A549 (cell line): ENCODE measurements around the gene FBXO24. TPM values are rescaled to one million over a fixed set of nuclear protein-coding genes. Genes with fewer than 3 reads are reported as not detected.

Experiments
- ATAC-seq, 2 experiments: fragments of 200-7000 bp in 1 of 2; fragments of >200 bp in 1 of 2; cut with Nextera tagmentation in 1 of 2; cut with Tn5 transposase in 1 of 2; 3 replicates each; pipeline versions ENCODE4 v1.8.0 to v1.9.1; 2018 to 2020; ENCODE audit warnings: mild to moderate bottlenecking in 1 of 2, moderate library complexity in 1 of 2
- CTCF ChIA-PET: fragments of 300-600 bp; sonication (Branson Sonifier 250); formaldehyde crosslinking; extraction: SDS; loops from one replicate; lab custom pipeline; 2021; ENCODE audit warnings: antibody characterized with exemption, inconsistent platforms; lab: Yijun Ruan, JAX
- POLR2A ChIA-PET: fragments of 350-600 bp; formaldehyde crosslinking; extraction: SDS; loops from one replicate; lab custom pipeline; 2021; ENCODE audit warnings: antibody characterized with exemption, inconsistent platforms; lab: Yijun Ruan, JAX
- DNase-seq, 2 experiments: peaks; one replicate each; pipeline versions ENCODE4 v3.0.0 to v3.0.0-alpha.2; 2011 to 2016; ENCODE audit warnings: low read depth in 1 of 2, low spot score in 1 of 2
- FAIRE-seq: peaks from 2 replicates; lab custom pipeline; 2011; peaks lifted over from hg19 to GRCh38; lab: Jason Lieb, UNC
- H3K27ac ChIP-seq, 2 experiments: fragments of >200 bp; sonication (Bioruptor Twin); formaldehyde crosslinking; 3 replicates each; pipeline ENCODE4 v1.5.1; 2016 to 2017
- H3K4me1 ChIP-seq: fragments of >200 bp; sonication (Bioruptor Twin); formaldehyde crosslinking; 3 replicates; pipeline ENCODE4 v1.6.1; 2016
- H3K4me2 ChIP-seq: fragments of >200 bp; sonication (Bioruptor Twin); formaldehyde crosslinking; 3 replicates; pipeline ENCODE4 v1.6.1; 2016
- H3K4me3 ChIP-seq: fragments of >200 bp; sonication (Bioruptor Twin); formaldehyde crosslinking; 3 replicates; pipeline ENCODE4 v1.5.1; 2016
- H3K9me3 ChIP-seq: fragments of >200 bp; sonication (Bioruptor Twin); formaldehyde crosslinking; 3 replicates; pipeline ENCODE4 v1.6.1; 2016
- BCL3 ChIP-seq: fragments of >200 bp; sonication (Bioruptor Twin); formaldehyde crosslinking; IDR thresholded peaks from 3 replicates; pipeline ENCODE4 v1.6.1; 2016
- BHLHE40 ChIP-seq: IDR thresholded peaks from 2 replicates; pipeline ENCODE4 v1.6.1; 2012; ENCODE audit warnings: low read depth, low read length, inconsistent platforms
- CBX2 ChIP-seq: fragments of 200-600 bp; sonication (generic); IDR thresholded peaks from 2 replicates; pipeline ENCODE4 v1.6.1; 2016; ENCODE audit warnings: low read depth, mild to moderate bottlenecking, borderline replicate concordance
- CHD2 ChIP-seq: fragments of 150-350 bp; IDR thresholded peaks from 2 replicates; pipeline ENCODE4 v1.6.1; 2014; ENCODE audit warnings: low read length; ENCODE audit not compliant: partially characterized antibody
- CHD4 ChIP-seq: fragments of 200-600 bp; sonication (generic); IDR thresholded peaks from 2 replicates; pipeline ENCODE4 v1.6.1; 2016; ENCODE audit warnings: antibody characterized with exemption, mild to moderate bottlenecking, borderline replicate concordance
- CTCF ChIP-seq: fragments of >200 bp; sonication (Bioruptor Twin); formaldehyde crosslinking; IDR thresholded peaks from 3 replicates; pipeline ENCODE4 v1.5.1; 2016
- E2F6 ChIP-seq: IDR thresholded peaks from 2 replicates; pipeline ENCODE4 v1.6.1; 2012; ENCODE audit warnings: low read depth, borderline replicate concordance
- EHF ChIP-seq: fragments of 250-450 bp; sonication (Bioruptor Pico); IDR thresholded peaks from 2 replicates; pipeline ENCODE4 v1.5.0; 2020; ENCODE audit warnings: mild to moderate bottlenecking
- EHMT2 ChIP-seq: fragments of 200-600 bp; sonication (generic); IDR thresholded peaks from 2 replicates; pipeline ENCODE4 v1.6.1; 2016; ENCODE audit warnings: antibody characterized with exemption, low read depth, mild to moderate bottlenecking, moderate library complexity
- EP300 ChIP-seq, 2 experiments: fragments of >200 bp; sonication (Bioruptor Twin); formaldehyde crosslinking; IDR thresholded peaks; 2 replicates in 1 of 2; 3 replicates in 1 of 2; pipeline ENCODE4 v1.6.1; 2016 to 2017
- FOSL2 ChIP-seq, 2 experiments: fragments of 450-650 bp in 1 of 2; fragments of >200 bp in 1 of 2; sonication (Bioruptor Twin) in 1 of 2; formaldehyde crosslinking; IDR thresholded peaks; 2 replicates each; pipeline versions ENCODE4 v1.5.0 to v1.6.1; 2016 to 2020; ENCODE audit warnings: mild to moderate bottlenecking in 1 of 2, moderate library complexity in 1 of 2
- HDAC2 ChIP-seq: fragments of 200-600 bp; sonication (generic); IDR thresholded peaks from 2 replicates; pipeline ENCODE4 v1.6.1; 2016
- HES2 ChIP-seq: fragments of >200 bp; sonication (Bioruptor Twin); formaldehyde crosslinking; IDR thresholded peaks from 2 replicates; pipeline ENCODE4 v1.6.1; 2016
- HOXB13 ChIP-seq: fragments of 250-450 bp; sonication (Bioruptor Pico); IDR thresholded peaks from 2 replicates; pipeline ENCODE4 v1.5.0; 2020; ENCODE audit warnings: low read depth, mild to moderate bottlenecking, moderate library complexity
- HOXB5 ChIP-seq: fragments of 250-450 bp; sonication (Bioruptor Pico); IDR thresholded peaks from 2 replicates; pipeline ENCODE4 v1.5.0; 2020; ENCODE audit warnings: mild to moderate bottlenecking, moderate library complexity
- JUNB ChIP-seq: fragments of >200 bp; sonication (Bioruptor Twin); formaldehyde crosslinking; IDR thresholded peaks from 2 replicates; pipeline ENCODE4 v1.6.1; 2016
- KDM5A ChIP-seq: fragments of 200-600 bp; sonication (generic); IDR thresholded peaks from 2 replicates; pipeline ENCODE4 v1.6.1; 2016; ENCODE audit warnings: antibody characterized with exemption, mild to moderate bottlenecking
- NFE2L2 ChIP-seq: fragments of 150-350 bp; conservative IDR thresholded peaks from 2 replicates; pipeline ENCODE4 v1.6.1; 2014; ENCODE audit warnings: low read length
- NR3C1 ChIP-seq: fragments of >200 bp; sonication (Bioruptor Twin); formaldehyde crosslinking; IDR thresholded peaks from 3 replicates; pipeline ENCODE4 v1.6.1; 2017
- POLR2A ChIP-seq: IDR thresholded peaks from 2 replicates; pipeline ENCODE4 v1.6.1; 2012; ENCODE audit warnings: mild to moderate bottlenecking, low read length
- POLR2AphosphoS2 ChIP-seq: conservative IDR thresholded peaks from 2 replicates; pipeline ENCODE4 v1.6.1; 2012; ENCODE audit warnings: low read length, improper control_type of control experiment, inconsistent platforms
- RAD21 ChIP-seq, 2 experiments: fragments of >200 bp in 1 of 2; sonication (Bioruptor Twin) in 1 of 2; formaldehyde crosslinking in 1 of 2; IDR thresholded peaks in 1 of 2; conservative IDR thresholded peaks in 1 of 2; 2 replicates in 1 of 2; 3 replicates in 1 of 2; pipeline ENCODE4 v1.6.1; 2012 to 2018; ENCODE audit warnings: inconsistent platforms in 1 of 2
- RARB ChIP-seq: fragments of 250-450 bp; sonication (Bioruptor Pico); IDR thresholded peaks from 2 replicates; pipeline ENCODE4 v1.8.0; 2021; ENCODE audit warnings: mild to moderate bottlenecking, moderate library complexity
- RNF2 ChIP-seq: fragments of 200-600 bp; sonication (generic); IDR thresholded peaks from 2 replicates; pipeline ENCODE4 v1.6.1; 2016; ENCODE audit warnings: low read depth, mild to moderate bottlenecking, antibody characterized with exemption, moderate library complexity, borderline replicate concordance
- ZFP36 ChIP-seq: fragments of 450-650 bp; IDR thresholded peaks from 2 replicates; pipeline ENCODE4 v1.6.1; 2014; ENCODE audit warnings: borderline replicate concordance; ENCODE audit not compliant: partially characterized antibody
- ZNF302 ChIP-seq: fragments of 250-450 bp; sonication (Bioruptor Pico); IDR thresholded peaks from 2 replicates; pipeline ENCODE4 v1.9.0; 2021; ENCODE audit warnings: inconsistent platforms, mild to moderate bottlenecking, moderate library complexity
- WGBS: methylation state at CpG from one replicate; pipeline ENCODE4 v1.1.6; 2017; ENCODE audit errors: missing lambda C conversion rate; 5-methylcytosine and 5-hydroxymethylcytosine counted together
- polyA plus RNA-seq, 4 experiments: library from polyadenylated mRNA; depleted of rRNA in 3 of 4; stranded (reverse); fragments of >200 nt; fragmentation: RNase III in 1 of 4; extraction: RNeasy Plus Mini Kit Qiagen cat#74134 plus additional on column Dnase treatment in 1 of 4; gene quantifications; 2 replicates in 3 of 4; 3 replicates in 1 of 4; pipeline ENCODE4 v1.2.3, GENCODE V29; 2011 to 2017

The FBXO24 gene
- polyA plus RNA-seq, 2 of the 4 experiments (the other 2 are of a cell fraction) = 0.19 to 0.52 TPM

GRCh38 chr7:100612730-100613390 lies 26.7 kb downstream of the FBXO24 start:
- Histone ChIP-seq H3K4me2 (peak overlapping the region; percentile 96), H3K4me3 (peak overlapping the region; percentile 67), H3K9me3 (no peaks in the 10 kb centered on the region), H3K27ac (peak overlapping the region; percentile 83 to 90), H3K4me1 (peaks cover 4% of the 10 kb centered on the region; the same call in 1 of the 3 replicates)
- DNase-seq (no peak), ATAC-seq (peak in 1 of 2 experiments; percentile 29; a peak in 3 of 6 replicates), FAIRE-seq (no peak)
- CTCF ChIA-PET = interaction anchor here (0.6 to 8.8 kb wide), 14 partner anchors 8 to 239 kb away, joined by 3 to 69 read pairs (median 5); partner anchors contain the start of genes POP7 and SLC12A9
- 29% methylated on average over 19 of the region's 29 CpGs for WGBS
- POLR2A ChIA-PET = interaction anchor here (0.6 to 2.3 kb wide), 22 partner anchors 8 to 277 kb away, joined by 3 to 28 read pairs (median 4); partner anchors contain the start of genes FBXO24, GIGYF1, GNB2 and LRCH4
- TF ChIP-seq RNF2 (0 out of 2 replicates have a peak, but pooled peaks have one; percentile 27), ZNF302 (no peak)

- ATAC-seq = no peak
- POLR2A ChIA-PET = interaction anchor here (0.5 to 2.3 kb wide), 4 partner anchors 19 to 150 kb away, joined by 3 to 15 read pairs (median 5); partner anchors contain the start of genes FBXO24 and LRCH4
- FAIRE-seq = no peak
- no peaks in the 10 kb centered on the region for H3K9me3 ChIP-seq
- 92% methylated on average over 13 of the region's 13 CpGs for WGBS
- peak overlapping the region; percentile 96 for H3K4me2 ChIP-seq
- no peak for TF ChIP-seq EHMT2
- no peak for TF ChIP-seq KDM5A
- TF ChIP-seq HES2 = no peak
- no peak for TF ChIP-seq RARB
- no peak for TF ChIP-seq ZFP36
- TF ChIP-seq JUNB = no peak
- TF ChIP-seq NR3C1 = no peak
- no peak for TF ChIP-seq FOSL2 (IDR thresholded peaks at IDR 0.05)
- no peak for TF ChIP-seq FOSL2 (CRISPR knock-in tag; IDR thresholded peaks at IDR 0.05)
- no peak for TF ChIP-seq POLR2AphosphoS2
- no peak for TF ChIP-seq E2F6
- no peak for TF ChIP-seq CHD2
- no peak for TF ChIP-seq EP300 (IDR thresholded peaks at IDR 0.05)
- TF ChIP-seq, all 56 proteins: peak for 0
- CTCF ChIA-PET = interaction anchor here (1.2 to 8.8 kb wide), 11 partner anchors 9 to 239 kb away, joined by 3 to 69 read pairs (median 5); partner anchors contain the start of gene SLC12A9
- DNase-seq = no peak
- peak overlapping the region in 1 of 2 experiments; percentile 90; a peak in 2 of 6 replicates for H3K27ac ChIP-seq
- no peak overlapping the region for H3K4me3 ChIP-seq
- peaks cover 4% of the 10 kb centered on the region; the same call in 1 of the 3 replicates for H3K4me1 ChIP-seq
Measured at GRCh38 chr7:100613412-100614175, 27.5 kb downstream of the FBXO24 start.

GRCh38 chr7:100614308-100614861 lies 28.3 kb downstream of the FBXO24 start:
- ATAC-seq = no peak
- 79% methylated on average over 6 of the region's 6 CpGs for WGBS
- DNase-seq = no peak
- no peak for TF ChIP-seq POLR2A
- no peak for TF ChIP-seq NFE2L2
- TF ChIP-seq RAD21 (conservative IDR thresholded peaks at IDR 0.05 in 1 of 2, IDR thresholded peaks at IDR 0.05 in 1 of 2) = no peak
- no peak for TF ChIP-seq HOXB5
- no peak for TF ChIP-seq HOXB13 (CRISPR knock-in tag)
- TF ChIP-seq BCL3 = no peak
- TF ChIP-seq HDAC2 = no peak
- no peak for TF ChIP-seq CBX2
- TF ChIP-seq E2F6 = no peak
- no peak for TF ChIP-seq CTCF
- TF ChIP-seq EHF = no peak
- no peak for TF ChIP-seq CHD4
- no peak for TF ChIP-seq BHLHE40
- TF ChIP-seq JUNB = no peak
- no peak for TF ChIP-seq POLR2AphosphoS2

More at GRCh38 chr7:100614308-100614861, 28.3 kb downstream of the FBXO24 start:
- H3K4me1 ChIP-seq = peaks cover 4% of the 10 kb centered on the region; the same call in 1 of the 3 replicates
- FAIRE-seq = no peak
- no peak overlapping the region for H3K4me3 ChIP-seq
- H3K27ac ChIP-seq = no peak overlapping the region
- no peak overlapping the region for H3K4me2 ChIP-seq
- POLR2A ChIA-PET = no interaction called here
- no peaks in the 10 kb centered on the region for H3K9me3 ChIP-seq
- CTCF ChIA-PET = interaction anchor here (0.6 to 8.8 kb wide), 11 partner anchors 9 to 145 kb away, joined by 3 to 69 read pairs (median 5); no protein-coding TSS in a partner anchor
